CD14-positive monocyte (primary cell): Measurements from ENCODE around the gene PZP. TPM values are rescaled to one million over a fixed set of nuclear protein-coding genes. Genes with fewer than 3 reads are reported as not detected.

Experiments
- DNase-seq, 3 donors: peaks; one replicate each; pipeline ENCODE4 v3.0.0-alpha.2; 2011 to 2022
- H2AFZ ChIP-seq: 2 replicates; pipeline ENCODE4 v1.6.0; 2012; ENCODE audit warnings: mild to moderate bottlenecking, low read depth, low read length, inconsistent platforms; ENCODE audit not compliant: insufficient read depth, poor library complexity, severe bottlenecking
- H3K27ac ChIP-seq, 2 donors: 1 replicate in 1 of 2; 2 replicates in 1 of 2; pipeline ENCODE4 v1.5.1; 2012 to 2013; ENCODE audit warnings: low read length in 2 of 2, control low read depth in 1 of 2, inconsistent platforms in 1 of 2, low read depth in 1 of 2, mild to moderate bottlenecking in 1 of 2
- H3K27me3 ChIP-seq, 2 donors: one replicate each; pipeline versions ENCODE4 v1.6.0 to v1.6.1; 2011 to 2013; ENCODE audit warnings: low read length in 2 of 2; ENCODE audit not compliant: control insufficient read depth in 2 of 2, insufficient read depth in 2 of 2
- H3K36me3 ChIP-seq, 2 donors: replicated peaks in 1 of 2; 1 replicate in 1 of 2; 2 replicates in 1 of 2; pipeline versions ENCODE4 v1.5.1 to v1.6.1; 2012 to 2013; ENCODE audit warnings: low read length in 2 of 2, control low read depth in 1 of 2, inconsistent platforms in 1 of 2, mild to moderate bottlenecking in 1 of 2; ENCODE audit not compliant: insufficient read depth in 2 of 2, control insufficient read depth in 1 of 2
- H3K4me1 ChIP-seq, 2 donors: 1 replicate in 1 of 2; 2 replicates in 1 of 2; pipeline versions ENCODE4 v1.5.1 to v1.6.1; 2012 to 2013; ENCODE audit warnings: low read length in 2 of 2, control low read depth in 1 of 2, inconsistent platforms in 1 of 2, mild to moderate bottlenecking in 1 of 2, moderate library complexity in 1 of 2; ENCODE audit not compliant: insufficient read depth in 2 of 2, control insufficient read depth in 1 of 2
- H3K4me2 ChIP-seq: replicated peaks from 2 replicates; pipeline ENCODE3; 2012; ENCODE audit warnings: low read length, moderate library complexity, mild to moderate bottlenecking; ENCODE audit not compliant: poor library complexity, severe bottlenecking; ENCODE audit errors: extremely low read depth
- H3K4me3 ChIP-seq, 3 experiments: fragments of 200-600 bp in 1 of 3; sonication (generic) in 1 of 3; replicated peaks in 1 of 3; 1 replicate in 2 of 3; 2 replicates in 1 of 3; pipeline ENCODE4 v1.5.1; 2011 to 2013; ENCODE audit warnings: low read length in 3 of 3, mild to moderate bottlenecking in 3 of 3, control low read depth in 2 of 3, low read depth in 2 of 3, inconsistent platforms in 1 of 3, moderate library complexity in 1 of 3
- H3K79me2 ChIP-seq: 2 replicates; pipeline ENCODE4 v1.6.0; 2012; ENCODE audit warnings: mild to moderate bottlenecking, control low read depth, inconsistent platforms, low read length, moderate library complexity; ENCODE audit not compliant: insufficient read depth
- H3K9ac ChIP-seq: 2 replicates; pipeline ENCODE4 v1.6.0; 2017; ENCODE audit warnings: low read length, mild to moderate bottlenecking; ENCODE audit not compliant: insufficient read depth, poor library complexity, severe bottlenecking
- H3K9me3 ChIP-seq, 2 donors: replicated peaks in 1 of 2; 1 replicate in 1 of 2; 2 replicates in 1 of 2; pipeline versions ENCODE4 v1.5.1 to v1.6.1; 2012 to 2013; ENCODE audit warnings: low read length in 2 of 2, control low read depth in 1 of 2; ENCODE audit not compliant: control insufficient read depth in 1 of 2, insufficient read depth in 1 of 2
- H4K20me1 ChIP-seq: 2 replicates; pipeline ENCODE4 v1.6.0; 2012; ENCODE audit warnings: mild to moderate bottlenecking, low read length, control low read depth, moderate library complexity; ENCODE audit not compliant: insufficient read depth
- H3K27ac Mint-ChIP-seq, 7 donors: one replicate each; pipeline ENCODE4 v1.8.0; 2020; ENCODE audit warnings: mild to moderate bottlenecking in 7 of 7, mixed read lengths in 7 of 7, moderate library complexity in 6 of 7, inconsistent platforms in 2 of 7
- H3K27me3 Mint-ChIP-seq, 3 donors: one replicate each; pipeline ENCODE4 v1.8.0; 2021 to 2022; ENCODE audit warnings: low read depth in 3 of 3, mild to moderate bottlenecking in 3 of 3, mixed read lengths in 3 of 3, moderate library complexity in 3 of 3, inconsistent platforms in 1 of 3
- H3K36me3 Mint-ChIP-seq, 2 donors: one replicate each; pipeline ENCODE4 v1.8.0; 2020; ENCODE audit warnings: mixed read lengths in 2 of 2, inconsistent platforms in 1 of 2, mild to moderate bottlenecking in 1 of 2
- H3K4me1 Mint-ChIP-seq: one replicate; pipeline ENCODE4 v1.8.0; 2020; ENCODE audit warnings: mild to moderate bottlenecking, mixed read lengths
- H3K4me3 Mint-ChIP-seq, 2 donors: one replicate each; pipeline ENCODE4 v1.8.0; 2020; ENCODE audit warnings: mild to moderate bottlenecking in 2 of 2, mixed read lengths in 2 of 2, moderate library complexity in 1 of 2
- H3K9me3 Mint-ChIP-seq, 7 donors: one replicate each; pipeline ENCODE4 v1.8.0; 2020 to 2022; ENCODE audit warnings: mixed read lengths in 7 of 7, mild to moderate bottlenecking in 6 of 7, moderate library complexity in 6 of 7, inconsistent platforms in 2 of 7
- CTCF ChIP-seq: fragments of 200-600 bp; IDR thresholded peaks from one replicate; pipeline ENCODE4 v1.8.0; 2022; ENCODE audit warnings: antibody characterized with exemption, mild to moderate bottlenecking
- WGBS: methylation state at CpG from one replicate; pipeline ENCODE4 v1.1.5; 2013; ENCODE audit warnings: missing lambda C conversion rate; ENCODE audit not compliant: insufficient coverage; 5-methylcytosine and 5-hydroxymethylcytosine counted together
- intact Hi-C, 2 donors: fragments of 100-400 bp; cut with micrococcal nuclease; formaldehyde crosslinking; loops; one replicate each; pipeline versions ENCODE4 v1.15.0 to v1.15.1; 2023
- polyA plus RNA-seq, 3 donors: library from polyadenylated mRNA; depleted of rRNA in 1 of 3; unstranded in 2 of 3; stranded (reverse) in 1 of 3; fragments of 300-500 nt in 2 of 3; fragments of >200 nt in 1 of 3; fragmentation: Illumina TruSeq in 2 of 3; gene quantifications; 1 replicate in 2 of 3; 2 replicates in 1 of 3; pipeline ENCODE4 v1.2.3, GENCODE V29; 2012 to 2021

PZP gene
- polyA plus RNA-seq, 3 donors, result not detected

- Mint-ChIP-seq H3K4me1 (peaks cover 36% of the 10 kb centered on the region), H3K27me3 (peaks cover 0 to 2% (median 0%) of the 10 kb centered on the region in 3 donors), H3K9me3 (peaks cover 0 to 3% (median 0%) of the 10 kb centered on the region in 7 donors), H3K27ac (no peak overlapping the region), H3K36me3 (no peaks in the 10 kb centered on the region), H3K4me3 (no peak overlapping the region)
- no peak overlapping the region for H2AFZ ChIP-seq
- no peak overlapping the region for H3K9ac ChIP-seq
- no peaks in the 10 kb centered on the region for H3K79me2 ChIP-seq
- intact Hi-C loops, result no loop called here
- no peaks in the 10 kb centered on the region for H3K9me3 ChIP-seq
- H3K4me1 ChIP-seq, result peaks cover 26 to 35% of the 10 kb centered on the region in 2 donors
- H3K36me3 ChIP-seq, result no peaks in the 10 kb centered on the region
- no peak overlapping the region for H3K4me3 ChIP-seq
- DNase-seq, result no peak
- TF ChIP-seq CTCF, result no peak
- WGBS, result 95% methylated on average over 3 of the region's 10 CpGs
- no peak overlapping the region for H3K27ac ChIP-seq
- H4K20me1 ChIP-seq, result no peaks in the 10 kb centered on the region
- H3K27me3 ChIP-seq, result no peaks in the 10 kb centered on the region
- H3K4me2 ChIP-seq, result no peak overlapping the region
Observed at GRCh38 chr12:9120487-9121184, 87.6 kb downstream of the PZP start.

- no peaks in the 10 kb centered on the region for H3K36me3 Mint-ChIP-seq
Observed at GRCh38 chr12:9118158-9118557, 90.0 kb downstream of the PZP start.

More at GRCh38 chr12:9118158-9118557, 90.0 kb downstream of the PZP start:
- WGBS, result 0% methylated on average over 1 of the region's 3 CpGs
- Histone ChIP-seq H3K9ac (no peak overlapping the region), H3K36me3 (no peaks in the 10 kb centered on the region), H2AFZ (no peak overlapping the region), H3K4me3 (no peak overlapping the region), H3K9me3 (no peaks in the 10 kb centered on the region), H4K20me1 (no peaks in the 10 kb centered on the region), H3K4me1 (peaks cover 32 to 43% of the 10 kb centered on the region in 2 donors), H3K4me2 (peak overlapping the region; percentile 28), H3K27me3 (no peaks in the 10 kb centered on the region), H3K27ac (peak overlapping the region in 1 of 2 donors; percentile 84), H3K79me2 (no peaks in the 10 kb centered on the region)
- intact Hi-C loops, result no loop called here
- DNase-seq, result peak; percentile 96 to 99 (median 98)
- H3K27me3 Mint-ChIP-seq, result peaks cover 0 to 2% (median 0%) of the 10 kb centered on the region in 3 donors
- peaks cover 0 to 2% (median 0%) of the 10 kb centered on the region in 7 donors for H3K9me3 Mint-ChIP-seq
- TF ChIP-seq CTCF, result no peak
- H3K4me1 Mint-ChIP-seq, result peaks cover 40% of the 10 kb centered on the region
- H3K27ac Mint-ChIP-seq, result peak overlapping the region; percentile 87 to 96 (median 91)
- no peak overlapping the region for H3K4me3 Mint-ChIP-seq
